GM18873 (cell line): ENCODE data around the gene ARHGAP33.
"Not testable (repeated sequence)": the region's sequence is repeated elsewhere in the genome, so short reads cannot be mapped to it uniquely, and the experiment has no call there.

Source experiments
- ATAC-seq: cut with Tn5 transposase; IDR thresholded peaks from one replicate; pipeline ENCODE4 v1.9.1; 2021; ENCODE audit warnings: mild to moderate bottlenecking, moderate library complexity, moderate number of reproducible peaks; ENCODE audit not compliant: unreplicated experiment, low FRiP score

ARHGAP33 gene

DNA sequence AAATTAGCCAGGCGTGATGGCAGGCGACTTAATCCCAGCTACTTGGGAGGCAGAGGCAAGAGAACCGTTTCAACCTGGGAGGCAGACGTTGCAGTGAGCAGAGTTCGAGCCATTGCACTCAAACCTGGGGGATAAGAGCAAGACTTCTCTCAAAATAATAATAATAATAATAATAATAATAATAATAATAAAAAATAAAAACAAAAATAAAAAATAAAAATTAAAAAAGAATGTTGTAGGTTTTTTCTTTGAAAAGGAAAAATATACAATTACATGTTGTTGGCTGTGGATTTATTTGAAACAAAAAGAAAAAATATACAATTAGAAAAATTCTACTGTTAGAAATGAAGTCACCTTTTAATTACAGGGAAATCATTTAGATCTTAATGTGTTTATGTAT lies 48.8 kb downstream of the ARHGAP33 start:
- no peak for ATAC-seq

DNA sequence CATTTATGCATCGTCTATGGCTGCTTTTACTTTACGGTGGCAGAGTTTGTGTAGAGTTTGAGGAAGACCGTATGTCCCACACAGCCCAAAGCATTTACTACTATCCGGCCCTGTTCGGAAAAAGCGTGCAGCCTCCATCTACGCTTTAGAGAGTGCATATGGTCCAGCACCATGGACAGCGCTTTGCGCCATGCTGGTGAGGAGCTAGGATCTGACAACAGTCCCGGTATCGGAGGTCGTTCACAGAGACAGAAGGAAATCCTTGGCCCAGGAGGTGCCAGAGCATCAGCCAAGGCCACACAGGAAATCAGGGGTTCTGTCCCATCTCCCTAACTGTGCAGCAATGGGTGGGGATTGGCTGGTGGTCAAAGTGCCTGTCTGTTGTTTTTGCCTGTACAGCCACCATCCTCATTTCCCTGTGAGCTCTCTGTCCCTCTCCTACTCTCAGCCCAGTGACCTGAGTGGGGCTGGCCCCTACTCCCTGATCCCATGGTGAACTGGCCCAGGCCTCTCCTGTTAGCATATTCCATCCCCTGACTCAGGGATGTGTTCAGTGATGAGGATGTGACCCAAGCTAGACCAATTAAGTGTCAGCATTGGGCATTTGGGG lies 53.4 kb downstream of the ARHGAP33 start:
- ATAC-seq = no peak

DNA sequence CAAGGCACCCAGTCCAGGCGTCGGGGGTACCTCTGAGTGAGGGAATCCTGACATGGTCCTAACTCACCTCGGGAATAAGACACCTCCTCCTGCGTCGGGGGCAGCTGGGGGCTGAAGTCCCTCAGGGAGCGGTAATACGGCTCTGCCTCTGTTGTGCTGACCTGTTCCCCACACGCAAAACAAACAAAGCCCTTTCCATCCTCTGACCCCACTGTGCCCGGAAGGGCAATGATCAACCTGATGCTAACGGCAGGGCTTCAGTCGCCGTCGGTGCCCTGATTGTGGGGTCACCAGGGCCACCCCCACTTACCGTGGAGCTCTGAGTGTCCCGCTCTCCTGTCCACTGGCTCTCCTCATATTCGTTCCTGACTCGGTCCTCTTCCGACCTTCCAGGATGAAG lies 55.6 kb downstream of the ARHGAP33 start:
- ATAC-seq = no peak

DNA sequence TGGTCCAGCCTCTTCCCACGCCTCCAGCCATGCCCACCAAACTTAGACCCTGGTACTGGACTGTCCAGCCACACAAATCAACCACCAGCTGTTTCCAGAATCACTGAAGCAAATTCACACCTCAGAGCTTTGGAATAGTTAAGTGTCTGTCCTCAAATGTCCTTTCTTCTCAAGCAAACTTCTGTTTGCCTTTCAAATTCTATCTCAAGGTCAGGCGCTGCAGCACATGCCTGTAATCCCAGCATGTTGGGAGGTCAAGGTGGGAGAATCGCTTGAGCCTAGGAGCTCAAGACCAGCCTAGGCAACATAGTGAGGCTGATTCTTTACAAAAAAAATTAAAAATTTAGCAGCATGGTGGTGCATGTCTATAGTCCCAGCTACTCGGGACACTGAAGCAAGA lies 56.7 kb downstream of the ARHGAP33 start:
- no peak for ATAC-seq

DNA sequence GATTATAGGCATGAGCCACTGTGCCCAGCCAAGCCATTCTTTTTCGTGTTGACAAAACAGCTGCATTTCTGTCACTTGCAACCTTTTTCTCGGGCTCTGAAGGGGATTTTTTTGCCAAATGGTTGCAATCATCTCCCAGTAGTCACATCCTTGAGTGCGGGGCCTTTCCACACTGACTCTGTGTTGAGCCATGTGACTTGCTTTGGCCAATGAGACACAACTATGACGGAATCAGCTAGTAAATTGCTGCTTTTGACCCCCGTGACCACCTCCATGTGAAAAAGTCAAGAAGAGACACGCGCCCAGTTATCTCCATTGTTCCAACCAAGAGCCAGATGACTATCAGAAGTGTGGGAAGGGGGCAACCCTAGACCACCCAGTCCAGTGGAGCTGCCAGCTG lies 58.6 kb downstream of the ARHGAP33 start:
- ATAC-seq = no peak

DNA sequence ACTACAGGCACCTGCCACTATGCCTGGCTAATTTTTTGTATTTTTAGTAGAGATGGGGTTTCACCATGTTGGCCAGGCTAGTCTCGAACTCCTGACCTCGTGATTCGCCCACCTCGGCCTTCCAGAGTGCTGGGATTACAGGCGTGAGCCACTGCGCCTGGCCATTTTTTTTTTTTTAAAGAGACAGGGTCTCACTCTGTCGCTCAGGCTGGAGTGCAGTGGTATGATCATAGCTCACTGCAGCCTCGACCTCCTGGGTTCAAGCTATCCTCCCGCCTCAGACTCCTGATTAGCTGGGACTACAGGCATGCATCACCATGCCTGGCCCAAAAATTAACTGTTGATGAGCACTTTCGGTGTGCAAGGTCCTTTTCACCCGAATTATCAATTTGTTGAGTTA lies 60.7 kb downstream of the ARHGAP33 start:
- not testable (repeated sequence) for ATAC-seq
